OCI-LY1 (cell line): ENCODE data around the gene MXD4.

Experiments
- EZH2 ChIP-seq: fragments of 200-600 bp; sonication (generic), shearing (Covaris generic); IDR thresholded peaks from 2 replicates; pipeline ENCODE4 v1.8.0; 2017; ENCODE audit warnings: borderline replicate concordance, mixed run types, mild to moderate bottlenecking, antibody characterized with exemption, low read length, moderate library complexity, mixed read lengths
- TF ChIP-seq, protein P1 (sequence below): fragments of 200-600 bp; sonication (generic), shearing (Covaris generic); IDR thresholded peaks from 2 replicates; pipeline ENCODE4 v1.5.1; 2017; ENCODE audit warnings: mild to moderate bottlenecking, antibody characterized with exemption, low read length, moderate library complexity, mixed read lengths

- TF ChIP-seq, protein P1, sequence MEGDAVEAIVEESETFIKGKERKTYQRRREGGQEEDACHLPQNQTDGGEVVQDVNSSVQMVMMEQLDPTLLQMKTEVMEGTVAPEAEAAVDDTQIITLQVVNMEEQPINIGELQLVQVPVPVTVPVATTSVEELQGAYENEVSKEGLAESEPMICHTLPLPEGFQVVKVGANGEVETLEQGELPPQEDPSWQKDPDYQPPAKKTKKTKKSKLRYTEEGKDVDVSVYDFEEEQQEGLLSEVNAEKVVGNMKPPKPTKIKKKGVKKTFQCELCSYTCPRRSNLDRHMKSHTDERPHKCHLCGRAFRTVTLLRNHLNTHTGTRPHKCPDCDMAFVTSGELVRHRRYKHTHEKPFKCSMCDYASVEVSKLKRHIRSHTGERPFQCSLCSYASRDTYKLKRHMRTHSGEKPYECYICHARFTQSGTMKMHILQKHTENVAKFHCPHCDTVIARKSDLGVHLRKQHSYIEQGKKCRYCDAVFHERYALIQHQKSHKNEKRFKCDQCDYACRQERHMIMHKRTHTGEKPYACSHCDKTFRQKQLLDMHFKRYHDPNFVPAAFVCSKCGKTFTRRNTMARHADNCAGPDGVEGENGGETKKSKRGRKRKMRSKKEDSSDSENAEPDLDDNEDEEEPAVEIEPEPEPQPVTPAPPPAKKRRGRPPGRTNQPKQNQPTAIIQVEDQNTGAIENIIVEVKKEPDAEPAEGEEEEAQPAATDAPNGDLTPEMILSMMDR = no peak
- TF ChIP-seq EZH2 = no peak
Observed at GRCh38 chr4:2274320-2275043, 12.6 kb upstream of the MXD4 start.
